GM19193 (cell line): ENCODE measurements around the gene EIF4G1.

ENCODE experiments used
- POLR2A ChIP-seq: IDR thresholded peaks from 4 replicates; pipeline ENCODE4 v1.6.1; 2011; ENCODE audit not compliant: insufficient read depth, insufficient read length; ENCODE audit errors: extremely low read depth

EIF4G1 gene

DNA sequence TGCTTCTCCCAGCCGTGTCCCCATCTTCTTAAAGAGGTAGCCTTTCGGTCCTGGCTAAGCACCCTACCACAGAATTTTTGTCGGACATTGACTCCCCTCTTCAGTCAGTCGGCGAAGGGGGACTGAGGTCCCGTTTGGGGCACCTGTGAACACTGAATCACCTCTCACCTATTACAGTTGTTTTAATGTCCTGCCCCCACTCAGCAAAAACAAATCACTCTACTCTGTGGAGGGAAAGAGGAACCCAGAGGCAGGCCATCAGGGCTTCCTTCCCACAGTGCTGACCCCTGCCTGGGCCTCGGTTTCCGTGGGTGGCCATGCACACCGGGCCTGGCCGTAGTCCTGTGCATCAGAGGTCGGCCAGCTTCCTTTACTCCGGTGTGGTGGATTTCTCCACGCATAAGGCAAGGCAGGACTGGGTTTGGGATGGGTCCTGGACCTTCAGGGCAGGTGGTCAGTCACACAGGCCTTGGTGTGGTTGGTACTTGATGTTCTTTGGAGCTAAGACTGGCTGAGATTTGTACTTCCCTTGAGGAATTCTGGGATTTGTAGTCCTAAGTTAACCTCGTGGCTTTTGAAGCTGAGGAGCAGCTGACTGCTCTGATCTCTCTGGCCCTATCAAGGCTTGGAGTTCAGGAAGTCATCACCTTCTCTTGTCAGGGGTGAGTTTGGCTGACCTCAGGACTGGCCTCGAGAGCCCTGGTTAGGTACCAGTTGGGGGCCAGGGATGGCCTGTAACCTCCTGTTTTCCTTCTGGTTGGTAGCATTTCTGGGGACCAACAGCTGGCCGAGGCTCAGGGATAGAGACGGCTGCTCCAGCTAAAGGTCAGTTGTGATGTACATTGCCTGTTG lies 22.4 kb downstream of the EIF4G1 start:
- no peak for TF ChIP-seq POLR2A

DNA sequence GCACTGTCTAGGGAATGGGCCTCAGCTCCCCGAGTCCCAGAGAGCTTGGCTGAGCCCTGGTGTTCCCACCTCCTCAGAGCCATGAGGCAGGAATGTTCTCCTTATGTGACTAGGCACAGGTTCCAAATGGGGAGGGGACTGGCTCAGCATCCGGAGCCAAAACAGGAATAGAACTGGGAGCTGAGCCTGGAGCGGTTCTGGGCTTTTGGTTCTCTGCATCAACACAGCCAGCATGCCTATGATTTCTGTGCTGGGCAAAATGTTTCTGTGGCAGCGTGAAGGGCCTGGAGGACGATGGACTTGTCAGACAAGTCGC lies 23.0 kb downstream of the EIF4G1 start, which contains the start of gene FAM131A:
FAM131A (plus strand) TSS at position 202 of the 316 bp plus-strand sequence; CDS start at position 233, 31 bp downstream.
- no peak for TF ChIP-seq POLR2A

DNA sequence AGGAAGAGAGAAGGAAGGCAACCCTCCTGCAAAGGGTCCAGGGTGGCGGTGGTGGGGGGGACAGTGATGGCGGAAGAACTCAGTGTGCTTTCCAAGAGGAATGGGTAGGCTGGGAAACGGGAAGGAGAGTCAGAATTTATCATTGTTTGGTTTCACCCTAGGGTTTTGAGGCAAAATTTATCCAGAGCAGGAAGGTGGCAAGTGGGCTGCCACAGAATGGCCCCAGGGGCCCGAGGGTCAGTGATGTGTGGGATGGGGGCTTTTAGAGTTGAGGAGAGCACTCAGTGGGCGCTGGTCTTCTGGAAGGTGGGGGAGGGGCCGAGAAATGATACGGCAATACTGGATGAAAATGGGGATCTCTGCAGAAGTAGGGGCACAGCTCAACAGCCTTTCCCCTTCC lies 23.6 kb downstream of the EIF4G1 start:
- no peak for TF ChIP-seq POLR2A

DNA sequence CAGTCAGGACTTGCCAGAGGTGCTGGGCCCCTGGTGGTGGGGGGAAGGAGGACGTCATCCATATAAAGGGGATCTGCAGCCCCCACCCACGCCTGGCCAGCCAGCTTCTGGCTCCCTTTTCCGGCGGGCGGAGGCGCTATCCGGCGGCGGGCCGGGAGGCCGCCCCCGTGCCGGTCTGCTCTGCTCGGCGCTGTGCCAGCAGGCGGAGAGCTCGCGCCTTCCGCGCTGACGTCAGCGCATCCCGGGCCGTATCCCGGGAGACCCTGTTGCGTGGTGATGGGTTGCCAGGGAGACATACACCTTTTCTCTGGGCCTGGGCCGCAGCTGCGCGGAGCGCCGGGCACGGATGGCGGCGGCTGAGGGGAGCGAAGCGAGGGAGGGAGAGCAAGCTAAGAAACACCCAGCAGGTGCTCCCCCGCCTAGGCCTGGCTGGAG lies 24.1 kb downstream of the EIF4G1 start:
- TF ChIP-seq POLR2A = no peak

GRCh38 chr3:184339001-184339400 lies 24.6 kb downstream of the EIF4G1 start:
- no peak for TF ChIP-seq POLR2A

DNA sequence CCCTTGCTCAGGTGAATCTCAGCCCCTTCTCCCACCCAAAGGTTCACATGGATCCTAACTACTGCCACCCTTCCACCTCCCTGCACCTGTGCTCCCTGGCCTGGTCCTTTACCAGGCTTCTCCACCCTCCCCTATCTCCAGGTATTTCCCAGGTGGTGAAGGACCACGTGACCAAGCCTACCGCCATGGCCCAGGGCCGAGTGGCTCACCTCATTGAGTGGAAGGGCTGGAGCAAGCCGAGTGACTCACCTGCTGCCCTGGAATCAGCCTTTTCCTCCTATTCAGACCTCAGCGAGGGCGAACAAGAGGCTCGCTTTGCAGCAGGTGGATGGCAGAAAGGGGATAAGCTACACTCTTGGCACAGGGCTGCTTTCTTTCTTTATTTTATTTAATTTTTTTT lies 27.5 kb downstream of the EIF4G1 start:
- TF ChIP-seq POLR2A = no peak

GRCh38 chr3:184343200-184343876 lies 28.9 kb downstream of the EIF4G1 start:
- no peak for TF ChIP-seq POLR2A

DNA sequence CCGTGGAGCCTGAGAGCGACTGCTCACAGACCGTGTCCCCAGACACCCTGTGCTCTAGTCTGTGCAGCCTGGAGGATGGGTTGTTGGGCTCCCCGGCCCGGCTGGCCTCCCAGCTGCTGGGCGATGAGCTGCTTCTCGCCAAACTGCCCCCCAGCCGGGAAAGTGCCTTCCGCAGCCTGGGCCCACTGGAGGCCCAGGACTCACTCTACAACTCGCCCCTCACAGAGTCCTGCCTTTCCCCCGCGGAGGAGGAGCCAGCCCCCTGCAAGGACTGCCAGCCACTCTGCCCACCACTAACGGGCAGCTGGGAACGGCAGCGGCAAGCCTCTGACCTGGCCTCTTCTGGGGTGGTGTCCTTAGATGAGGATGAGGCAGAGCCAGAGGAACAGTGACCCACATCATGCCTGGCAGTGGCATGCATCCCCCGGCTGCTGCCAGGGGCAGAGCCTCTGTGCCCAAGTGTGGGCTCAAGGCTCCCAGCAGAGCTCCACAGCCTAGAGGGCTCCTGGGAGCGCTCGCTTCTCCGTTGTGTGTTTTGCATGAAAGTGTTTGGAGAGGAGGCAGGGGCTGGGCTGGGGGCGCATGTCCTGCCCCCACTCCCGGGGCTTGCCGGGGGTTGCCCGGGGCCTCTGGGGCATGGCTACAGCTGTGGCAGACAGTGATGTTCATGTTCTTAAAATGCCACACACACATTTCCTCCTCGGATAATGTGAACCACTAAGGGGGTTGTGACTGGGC lies 30.3 kb downstream of the EIF4G1 start:
- TF ChIP-seq POLR2A = no peak

- no peak for TF ChIP-seq POLR2A
These were observed 31.1 kb downstream of the EIF4G1 start for GRCh38 chr3:184345317-184346144.

GRCh38 chr3:184346480-184347190 lies 32.2 kb downstream of the EIF4G1 start:
- no peak for TF ChIP-seq POLR2A

GRCh38 chr3:184347321-184348056 lies 33.1 kb downstream of the EIF4G1 start:
- TF ChIP-seq POLR2A = no peak

GRCh38 chr3:184348057-184348382 lies 33.6 kb downstream of the EIF4G1 start:
- no peak for TF ChIP-seq POLR2A
